ENCODE data around the gene BSDC1.
"Not testable (repeated sequence)": the region's sequence is repeated elsewhere in the genome, so short reads cannot be mapped to it uniquely, and the experiment has no call there.

Gene BSDC1

DNA sequence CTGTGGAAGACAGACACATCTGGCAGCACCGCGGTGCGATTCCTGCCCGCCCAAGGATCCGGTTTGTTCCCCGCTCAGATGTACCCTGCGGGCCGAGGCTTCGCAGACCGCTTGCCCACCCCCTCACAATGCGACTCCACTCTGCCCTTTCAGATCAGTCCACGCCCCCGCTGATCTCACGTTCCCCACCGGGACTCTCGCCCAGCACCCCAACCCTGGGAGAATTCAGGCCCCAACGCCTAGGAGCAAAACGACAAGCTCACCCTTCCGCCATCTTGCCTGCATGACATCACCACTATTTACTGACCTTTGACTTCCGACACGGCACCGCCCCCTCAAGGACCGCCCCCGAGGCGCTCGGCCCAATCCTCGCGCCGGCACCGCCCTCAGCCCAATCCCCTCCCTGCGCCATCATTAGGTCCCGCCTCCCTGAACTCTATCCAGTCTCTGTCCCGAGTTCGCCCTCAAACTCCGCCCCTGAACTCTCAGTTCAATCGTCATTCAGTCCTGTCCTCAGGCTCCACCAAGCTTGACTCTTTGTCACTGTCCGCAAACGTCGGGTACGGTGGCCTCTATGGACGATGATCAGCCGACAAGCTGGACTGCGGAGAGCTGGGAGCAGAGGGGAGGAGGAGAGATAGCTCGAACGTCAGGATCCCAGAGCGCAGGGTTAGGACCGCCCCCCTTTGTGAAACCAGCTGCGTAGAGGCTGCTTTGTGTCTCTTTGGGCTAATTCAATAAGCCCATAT lies at the start of gene BSDC1:
BSDC1 (minus strand) TSS at position 301 of the 749 bp plus-strand sequence; CDS start at position 274, 27 bp downstream.
- Histone ChIP-seq H3K36me3 (ENCODE audit: control insufficient read depth, low read depth, low read length) (peaks cover 11% of the 10 kb centered on the region), H3K27me3 (ENCODE audit: control insufficient read depth, insufficient read depth, low read length) (no peaks in the 10 kb centered on the region), H3K4me1 (ENCODE audit: control insufficient read depth, low read depth, low read length) (peaks cover 8% of the 10 kb centered on the region), H3K9me3 (ENCODE audit: control insufficient read depth, low read depth, low read length) (no peaks in the 10 kb centered on the region), H3K4me3 (ENCODE audit: low read length) (peak within 1 kb of the TSS; percentile 88), H3K9ac (ENCODE audit: low read length) (peak within 1 kb of the TSS; percentile 84), H3K27ac (ENCODE audit: low read length) (peak within 1 kb of the TSS; percentile 79)

DNA sequence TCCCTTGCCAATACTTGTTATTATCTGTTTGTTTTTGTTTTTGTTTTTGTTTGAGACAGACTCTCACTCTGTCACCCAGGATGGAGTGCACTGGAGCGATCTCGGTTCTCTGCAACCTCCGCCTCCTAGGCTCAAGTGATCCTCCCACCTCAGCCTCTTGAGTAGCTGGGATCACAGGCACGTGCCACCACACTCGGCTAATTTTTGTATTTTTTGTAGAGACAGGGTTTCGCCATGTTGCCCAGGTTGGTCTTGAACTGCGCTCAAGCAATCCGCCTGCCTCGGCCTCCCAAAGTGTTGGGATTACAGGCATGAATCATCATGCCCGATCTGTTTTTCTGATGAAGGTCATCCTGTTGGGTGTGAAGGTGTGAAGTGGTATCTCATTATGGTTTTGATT lies 47.2 kb upstream of the BSDC1 start:
- H3K9me3 ChIP-seq (ENCODE audit: control insufficient read depth, low read depth, low read length); H3K27ac ChIP-seq (ENCODE audit: low read length); H3K27me3 ChIP-seq (ENCODE audit: control insufficient read depth, insufficient read depth, low read length); H3K9ac ChIP-seq (ENCODE audit: low read length); H3K4me3 ChIP-seq (ENCODE audit: low read length); H3K36me3 ChIP-seq (ENCODE audit: control insufficient read depth, low read depth, low read length): not testable (repeated sequence)
- peaks cover 26% of the 10 kb centered on the region for H3K4me1 ChIP-seq (ENCODE audit: control insufficient read depth, low read depth, low read length)

- H3K27ac ChIP-seq (ENCODE audit: low read length), result peak overlapping the region; percentile 75
- H3K4me3 ChIP-seq (ENCODE audit: low read length); H3K4me1 ChIP-seq (ENCODE audit: control insufficient read depth, low read depth, low read length); H3K9me3 ChIP-seq (ENCODE audit: control insufficient read depth, low read depth, low read length); H3K27me3 ChIP-seq (ENCODE audit: control insufficient read depth, insufficient read depth, low read length); H3K36me3 ChIP-seq (ENCODE audit: control insufficient read depth, low read depth, low read length); H3K9ac ChIP-seq (ENCODE audit: low read length): not testable (repeated sequence)
Observed at GRCh38 chr1:32438777-32439176, 44.5 kb upstream of the BSDC1 start.

DNA sequence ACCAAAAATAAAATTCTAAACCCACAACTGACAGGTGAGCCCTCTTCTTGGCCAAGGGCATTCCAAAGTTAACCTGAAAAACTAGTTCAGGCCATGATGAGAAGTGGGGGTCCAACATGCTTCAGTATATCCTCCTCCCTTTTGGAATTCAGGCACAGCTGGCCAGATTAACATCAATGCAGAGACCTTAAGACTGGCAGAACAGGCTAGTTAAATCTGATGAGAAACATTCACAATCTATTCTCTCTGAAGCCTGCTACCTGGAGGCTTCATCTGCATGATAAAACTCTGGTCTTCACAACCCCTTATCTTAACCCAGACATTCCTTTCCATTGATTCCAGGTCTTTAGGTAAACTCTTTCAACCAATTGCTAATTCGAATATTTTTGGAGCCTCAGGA lies 43.9 kb upstream of the BSDC1 start:
- peak overlapping the region; percentile 86 for H3K27ac ChIP-seq (ENCODE audit: low read length)
- H3K4me1 ChIP-seq (ENCODE audit: control insufficient read depth, low read depth, low read length), result peaks cover 2% of the 10 kb centered on the region
- H3K4me3 ChIP-seq (ENCODE audit: low read length), result peak overlapping the region; percentile 22
- no peaks in the 10 kb centered on the region for H3K27me3 ChIP-seq (ENCODE audit: control insufficient read depth, insufficient read depth, low read length)
- H3K36me3 ChIP-seq (ENCODE audit: control insufficient read depth, low read depth, low read length), result no peaks in the 10 kb centered on the region
- H3K9me3 ChIP-seq (ENCODE audit: control insufficient read depth, low read depth, low read length), result no peaks in the 10 kb centered on the region
- H3K9ac ChIP-seq (ENCODE audit: low read length), result no peak overlapping the region

GRCh38 chr1:32431736-32432400 lies 37.6 kb upstream of the BSDC1 start:
- H3K4me1 ChIP-seq (ENCODE audit: control insufficient read depth, low read depth, low read length), result peaks cover 13% of the 10 kb centered on the region
- no peak overlapping the region for H3K4me3 ChIP-seq (ENCODE audit: low read length)
- H3K9ac ChIP-seq (ENCODE audit: low read length), result no peak overlapping the region
- no peaks in the 10 kb centered on the region for H3K27me3 ChIP-seq (ENCODE audit: control insufficient read depth, insufficient read depth, low read length)
- no peak overlapping the region for H3K27ac ChIP-seq (ENCODE audit: low read length)
- H3K9me3 ChIP-seq (ENCODE audit: control insufficient read depth, low read depth, low read length), result no peaks in the 10 kb centered on the region
- no peaks in the 10 kb centered on the region for H3K36me3 ChIP-seq (ENCODE audit: control insufficient read depth, low read depth, low read length)

DNA sequence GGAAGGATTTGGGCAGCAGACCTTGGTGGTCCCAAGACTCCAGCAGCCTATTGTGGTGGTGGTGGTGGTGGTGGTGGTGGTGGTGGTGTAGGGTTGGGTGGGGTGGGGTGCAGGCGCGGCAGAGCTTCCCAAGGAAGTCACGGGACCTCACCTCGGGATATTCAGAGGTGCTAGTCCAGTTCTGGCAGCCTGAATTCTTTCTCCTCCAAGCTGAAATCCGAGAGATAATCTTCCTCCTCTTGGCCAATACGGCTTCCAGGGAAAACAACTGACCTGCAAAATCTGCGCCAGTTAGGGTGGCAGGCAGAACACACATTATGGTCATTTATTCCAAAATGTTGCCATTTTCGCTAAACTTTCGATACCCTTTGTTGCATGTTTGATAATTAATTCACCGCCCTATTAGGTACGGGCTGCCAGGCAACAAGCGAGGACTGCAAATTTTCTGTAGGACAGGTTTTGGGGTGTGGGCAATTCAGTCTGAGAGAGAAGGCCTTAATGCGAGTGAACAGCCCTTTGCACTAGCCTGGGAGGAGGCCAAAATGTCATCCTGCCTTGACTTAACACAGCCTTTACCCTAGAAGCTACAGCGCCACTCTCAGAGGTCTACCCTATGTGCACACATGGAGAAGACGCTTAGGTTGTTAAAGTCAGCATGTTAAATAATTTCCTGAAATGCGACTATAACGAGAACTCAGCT lies 33.2 kb upstream of the BSDC1 start:
- Histone ChIP-seq H3K9me3 (ENCODE audit: control insufficient read depth, low read depth, low read length) (no peaks in the 10 kb centered on the region), H3K27me3 (ENCODE audit: control insufficient read depth, insufficient read depth, low read length) (no peaks in the 10 kb centered on the region), H3K36me3 (ENCODE audit: control insufficient read depth, low read depth, low read length) (no peaks in the 10 kb centered on the region), H3K9ac (ENCODE audit: low read length) (no peak overlapping the region), H3K4me1 (ENCODE audit: control insufficient read depth, low read depth, low read length) (peaks cover 13% of the 10 kb centered on the region), H3K27ac (ENCODE audit: low read length) (no peak overlapping the region), H3K4me3 (ENCODE audit: low read length) (no peak overlapping the region)

DNA sequence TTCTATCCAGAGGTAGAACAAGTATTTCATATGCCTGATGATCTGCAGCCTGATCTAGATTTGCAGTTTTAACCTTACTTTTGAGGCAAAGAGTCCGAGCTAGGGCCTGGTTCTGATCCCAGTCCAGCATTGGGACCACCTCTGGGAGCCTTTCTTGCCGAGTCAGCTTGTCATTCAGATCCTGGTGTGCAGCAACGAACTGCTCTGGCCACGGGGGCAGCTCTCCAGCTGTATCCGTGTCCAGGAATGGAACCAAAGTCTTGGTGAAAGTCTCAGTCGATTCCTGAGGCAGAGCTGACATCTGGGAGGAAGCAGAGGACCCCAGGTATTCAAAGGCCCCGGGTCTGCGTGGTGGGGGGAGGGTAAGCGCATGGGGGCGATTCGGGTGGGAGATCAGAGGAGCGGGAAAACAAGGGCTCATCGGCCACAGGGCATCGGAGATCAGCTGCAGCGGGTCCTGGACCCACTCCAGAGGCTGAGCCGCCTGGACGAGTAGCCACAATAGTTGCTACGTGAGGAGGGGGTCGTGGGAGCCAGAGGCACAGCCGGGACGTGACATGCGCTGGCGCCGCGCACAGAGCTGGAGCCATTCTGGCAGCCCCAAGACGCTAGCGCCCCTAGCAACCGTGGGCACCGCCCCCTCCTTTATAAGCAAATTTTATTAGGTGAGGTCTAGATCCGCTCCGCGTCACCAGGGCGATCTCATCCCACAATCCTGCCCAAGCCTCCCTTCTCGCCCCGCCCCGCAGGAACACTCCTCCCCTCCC lies 32.4 kb upstream of the BSDC1 start:
- Histone ChIP-seq H3K27ac (ENCODE audit: low read length) (no peak overlapping the region), H3K9me3 (ENCODE audit: control insufficient read depth, low read depth, low read length) (no peaks in the 10 kb centered on the region), H3K4me3 (ENCODE audit: low read length) (no peak overlapping the region), H3K27me3 (ENCODE audit: control insufficient read depth, insufficient read depth, low read length) (no peaks in the 10 kb centered on the region), H3K4me1 (ENCODE audit: control insufficient read depth, low read depth, low read length) (peaks cover 13% of the 10 kb centered on the region), H3K36me3 (ENCODE audit: control insufficient read depth, low read depth, low read length) (no peaks in the 10 kb centered on the region), H3K9ac (ENCODE audit: low read length) (no peak overlapping the region)

DNA sequence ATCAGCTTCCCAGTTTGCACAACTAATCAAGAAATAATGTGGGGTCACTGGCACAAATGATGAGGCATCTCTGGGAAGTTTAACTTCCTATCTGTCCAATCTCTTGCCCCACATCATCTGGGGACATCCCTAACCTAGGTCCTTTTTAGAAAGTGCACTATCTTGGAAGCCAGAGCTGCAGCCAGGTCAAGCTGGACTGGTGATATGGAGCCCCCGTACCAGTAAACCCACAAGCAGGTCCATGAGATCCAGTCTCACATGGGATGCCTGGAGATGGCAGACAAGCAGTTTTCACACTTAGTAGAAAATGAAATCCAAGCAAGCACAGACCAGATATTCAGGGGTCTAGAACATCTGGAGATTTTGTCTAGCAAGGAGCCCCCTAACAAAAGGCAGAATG lies 27.5 kb upstream of the BSDC1 start:
- Histone ChIP-seq H3K36me3 (ENCODE audit: control insufficient read depth, low read depth, low read length) (no peaks in the 10 kb centered on the region), H3K9ac (ENCODE audit: low read length) (no peak overlapping the region), H3K9me3 (ENCODE audit: control insufficient read depth, low read depth, low read length) (peaks cover 6% of the 10 kb centered on the region), H3K4me3 (ENCODE audit: low read length) (no peak overlapping the region), H3K4me1 (ENCODE audit: control insufficient read depth, low read depth, low read length) (no peaks in the 10 kb centered on the region), H3K27ac (ENCODE audit: low read length) (no peak overlapping the region), H3K27me3 (ENCODE audit: control insufficient read depth, insufficient read depth, low read length) (no peaks in the 10 kb centered on the region)

DNA sequence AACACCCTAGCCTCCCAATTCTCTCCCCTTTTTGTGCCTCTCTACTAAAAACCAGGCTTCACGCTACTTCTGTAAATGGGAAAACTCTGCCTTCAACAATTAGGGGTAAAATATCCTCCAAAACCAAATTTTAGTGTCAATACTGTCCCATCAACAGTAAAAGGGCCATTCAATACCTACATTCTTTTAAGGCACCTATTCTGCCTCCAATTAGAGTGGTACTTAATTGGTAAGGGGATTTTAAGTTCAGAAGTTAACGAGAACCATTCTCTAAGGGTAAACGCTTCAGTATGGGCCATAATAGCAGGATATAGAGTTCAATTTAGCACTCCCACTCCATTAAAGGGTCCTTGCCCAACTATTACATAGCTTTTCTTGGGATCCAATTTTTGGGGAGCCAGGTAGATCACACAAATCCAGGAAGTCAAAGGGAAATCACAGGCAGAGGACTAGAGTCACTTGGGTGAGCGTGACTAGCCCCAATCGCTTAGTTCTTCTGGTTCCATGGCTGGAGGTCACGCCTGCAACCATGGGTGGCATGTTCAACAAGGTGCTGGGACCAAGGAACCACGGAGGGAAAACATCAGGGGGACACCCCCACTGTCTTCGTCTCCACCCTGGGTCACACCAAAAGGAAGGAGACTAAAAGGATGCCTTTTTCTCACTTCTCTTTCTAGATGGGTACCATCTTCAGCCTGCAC lies 20.1 kb upstream of the BSDC1 start:
- Histone ChIP-seq H3K4me1 (ENCODE audit: control insufficient read depth, low read depth, low read length) (no peaks in the 10 kb centered on the region), H3K27me3 (ENCODE audit: control insufficient read depth, insufficient read depth, low read length) (no peaks in the 10 kb centered on the region), H3K36me3 (ENCODE audit: control insufficient read depth, low read depth, low read length) (no peaks in the 10 kb centered on the region), H3K9me3 (ENCODE audit: control insufficient read depth, low read depth, low read length) (peaks cover 21% of the 10 kb centered on the region), H3K4me3 (ENCODE audit: low read length) (no peak overlapping the region), H3K9ac (ENCODE audit: low read length) (no peak overlapping the region), H3K27ac (ENCODE audit: low read length) (no peak overlapping the region)

- Histone ChIP-seq H3K9ac (ENCODE audit: low read length) (no peak overlapping the region), H3K4me1 (ENCODE audit: control insufficient read depth, low read depth, low read length) (no peaks in the 10 kb centered on the region), H3K9me3 (ENCODE audit: control insufficient read depth, low read depth, low read length) (peaks cover 18% of the 10 kb centered on the region), H3K27ac (ENCODE audit: low read length) (no peak overlapping the region), H3K27me3 (ENCODE audit: control insufficient read depth, insufficient read depth, low read length) (no peaks in the 10 kb centered on the region), H3K4me3 (ENCODE audit: low read length) (no peak overlapping the region), H3K36me3 (ENCODE audit: control insufficient read depth, low read depth, low read length) (no peaks in the 10 kb centered on the region)
Observed at GRCh38 chr1:32413507-32414185, 19.4 kb upstream of the BSDC1 start.

Data from iPS-18a (cell line).